GM21381 (cell line): ENCODE data around the gene SFRP5.

Source experiments
- ATAC-seq: cut with Tn5 transposase; IDR thresholded peaks from one replicate; pipeline ENCODE4 v1.9.1; 2021; ENCODE audit warnings: mild to moderate bottlenecking, moderate library complexity; ENCODE audit not compliant: unreplicated experiment

The SFRP5 gene

DNA sequence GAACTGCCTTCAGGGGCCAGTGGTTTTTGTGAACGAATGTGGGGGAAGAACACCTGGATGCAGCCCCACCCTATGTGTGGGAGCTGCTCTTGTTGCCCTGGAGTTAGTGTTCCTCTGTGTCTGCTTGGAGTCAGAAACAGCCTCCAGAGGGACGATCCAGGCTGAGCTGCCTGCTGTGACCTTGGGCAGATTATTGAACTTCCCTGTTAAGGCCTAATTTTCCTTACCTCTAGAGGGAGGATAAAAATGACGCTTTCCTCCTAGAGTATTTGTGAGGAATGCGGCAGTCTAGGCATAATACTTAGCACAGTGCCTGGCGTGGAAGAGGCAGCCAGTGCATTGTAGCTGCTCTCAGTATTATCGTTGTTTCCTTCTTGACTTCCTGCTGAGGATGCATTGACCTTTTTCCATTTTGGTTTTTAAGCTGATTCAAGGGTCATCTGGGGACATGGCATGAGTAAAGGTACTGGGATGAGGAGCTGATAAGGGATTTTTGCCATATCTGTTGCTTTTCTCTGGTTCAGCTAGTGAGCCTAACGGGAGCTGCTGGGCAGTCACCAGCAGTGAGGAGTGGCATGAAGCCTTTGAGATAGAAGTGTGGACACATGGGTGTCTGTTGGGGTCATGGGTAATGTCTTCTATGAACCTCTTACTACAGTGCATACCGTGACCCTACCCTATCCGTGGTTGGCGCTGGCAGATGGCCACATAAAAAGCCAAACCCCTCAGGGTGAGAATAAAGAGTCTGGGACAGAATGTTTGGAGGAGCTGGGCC, 28.4 kb downstream of the SFRP5 start:
- no peak for ATAC-seq

DNA sequence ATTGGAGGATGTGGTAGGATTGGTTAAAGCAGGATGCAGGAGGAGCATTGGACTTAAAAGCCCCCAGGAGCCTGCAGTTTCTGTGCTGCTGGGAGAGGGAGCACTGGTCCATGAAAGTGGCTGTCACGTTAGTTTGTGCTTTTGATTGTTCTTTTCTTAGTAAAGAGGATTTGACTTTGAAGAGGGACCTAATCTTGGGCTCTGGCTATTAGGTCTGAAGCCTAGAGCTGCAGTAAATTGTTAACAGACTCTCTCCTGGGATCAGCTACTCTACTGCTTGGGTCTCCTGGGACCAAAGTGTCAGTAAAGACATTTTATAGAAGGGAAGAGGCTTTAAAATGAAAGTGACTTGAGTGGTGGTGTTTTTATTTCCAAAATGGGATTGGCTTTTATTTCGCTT, 31.2 kb downstream of the SFRP5 start:
- ATAC-seq = no peak

DNA sequence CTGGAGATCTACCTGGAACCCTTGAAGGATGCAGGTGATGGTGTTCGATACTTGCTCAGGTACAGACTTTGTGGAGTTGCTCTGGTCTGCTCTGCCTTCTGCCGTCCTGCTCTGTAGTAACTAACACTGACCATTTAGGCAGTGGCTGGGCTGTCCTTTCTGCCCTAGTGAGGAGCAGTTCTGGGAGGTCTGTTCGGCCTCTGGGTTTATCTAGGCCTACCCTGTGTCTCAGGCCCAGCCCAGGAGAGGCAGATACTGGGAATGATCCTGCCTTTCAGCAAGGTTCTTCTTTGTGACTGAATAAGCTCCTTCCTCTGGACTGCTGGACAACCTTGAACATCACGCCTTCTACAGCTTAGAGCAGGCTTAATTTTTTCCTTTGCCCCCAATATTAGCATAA, 33.2 kb downstream of the SFRP5 start:
- no peak for ATAC-seq

DNA sequence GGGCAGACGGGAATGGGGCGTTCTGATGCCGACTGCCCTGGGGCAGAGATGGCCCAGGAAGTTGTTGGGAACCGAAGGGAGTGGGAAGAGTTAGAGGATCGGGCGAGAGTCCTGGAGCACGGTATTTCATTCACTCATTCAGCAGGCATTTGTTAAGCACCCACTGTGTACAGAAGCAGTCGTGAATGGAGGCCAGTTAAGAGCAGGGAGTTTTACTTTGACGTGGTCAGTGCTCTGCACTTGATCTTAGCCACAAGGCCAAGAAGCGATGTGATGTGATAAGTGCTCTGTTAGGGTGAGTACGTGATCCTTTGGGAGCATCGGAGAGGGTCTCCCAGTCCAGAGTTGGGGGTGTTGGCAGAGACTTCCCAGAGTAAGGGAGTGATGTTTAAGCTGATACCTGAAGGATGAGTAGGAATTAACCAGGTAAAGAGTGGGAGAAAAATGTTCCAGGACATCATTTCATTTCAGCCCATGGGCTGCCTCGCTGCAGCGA, 34.0 kb downstream of the SFRP5 start:
- ATAC-seq = peak; percentile 14

DNA sequence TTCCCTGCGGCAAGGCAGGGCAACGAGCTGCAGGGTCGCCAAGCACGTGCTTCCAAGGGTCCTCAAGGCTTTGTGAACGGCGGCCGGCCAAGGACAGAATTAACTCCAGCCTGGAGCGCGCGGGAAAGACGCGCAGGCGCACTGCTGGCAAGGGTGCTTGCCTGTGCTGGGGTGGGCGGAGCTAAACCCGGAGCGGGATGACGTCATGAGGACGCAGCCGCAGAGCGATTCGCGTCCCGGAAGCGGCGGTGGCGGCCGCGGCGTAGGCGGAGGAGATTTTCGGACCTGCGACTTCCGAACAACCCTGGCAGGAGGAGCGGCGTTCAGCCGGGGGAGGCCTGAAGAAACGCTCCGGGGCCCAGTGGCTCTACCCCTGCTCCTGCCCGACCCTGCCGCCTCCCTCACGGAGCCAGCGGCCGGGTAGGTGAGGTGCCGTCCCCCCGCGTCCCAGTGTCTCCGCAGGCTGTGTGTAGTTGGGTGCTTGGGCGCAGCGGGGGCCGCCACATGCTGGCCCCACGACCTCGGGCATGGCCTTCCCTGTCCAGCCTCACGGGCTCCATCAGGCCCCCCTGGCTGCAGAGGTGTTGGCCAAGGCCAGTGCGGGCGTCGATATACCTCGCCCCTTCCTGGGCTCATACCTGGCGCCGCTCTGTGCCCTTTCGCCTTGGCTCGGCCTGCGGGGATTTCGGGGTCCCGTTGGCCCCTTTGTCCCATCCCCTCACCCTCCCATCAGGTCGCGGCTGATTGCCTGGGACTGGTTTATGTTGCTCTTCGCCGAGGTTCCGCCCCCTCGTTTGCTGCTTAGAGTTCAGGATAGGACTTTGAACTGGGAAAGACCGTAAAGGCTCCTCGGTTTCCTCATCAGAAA, 34.7 kb downstream of the SFRP5 start, which contains the start of gene ZFYVE27:
Gene ZFYVE27, plus strand, starts transcription at position 227 of the 868 bp plus-strand sequence. CDS start 1,350 bp downstream, outside the sequence.
- ATAC-seq = peak; percentile 90

DNA sequence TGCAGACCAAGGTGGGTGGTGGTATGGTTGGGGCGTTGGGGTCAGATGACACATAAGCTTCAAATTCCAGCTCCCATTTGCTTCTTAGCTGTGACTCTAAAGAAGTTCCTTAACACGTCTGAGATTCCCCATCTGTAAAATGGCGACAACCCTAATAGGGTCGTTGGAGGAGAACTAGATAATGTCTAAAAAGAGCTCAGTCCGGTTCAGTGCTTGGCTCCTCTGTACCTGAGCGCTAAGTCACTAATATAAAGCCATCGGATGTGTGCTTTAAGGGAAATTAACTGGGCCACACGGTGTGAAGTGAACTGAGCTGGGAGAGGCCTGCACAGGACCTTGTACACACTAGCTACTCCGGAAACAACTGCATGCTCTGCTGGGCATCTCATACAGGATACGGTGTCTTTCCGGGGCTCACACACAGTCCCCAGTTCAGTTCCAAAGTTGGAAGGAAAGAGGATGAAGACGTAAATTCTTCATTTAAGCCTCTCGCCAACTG, 35.3 kb downstream of the SFRP5 start:
- ATAC-seq = peak; percentile 3

DNA sequence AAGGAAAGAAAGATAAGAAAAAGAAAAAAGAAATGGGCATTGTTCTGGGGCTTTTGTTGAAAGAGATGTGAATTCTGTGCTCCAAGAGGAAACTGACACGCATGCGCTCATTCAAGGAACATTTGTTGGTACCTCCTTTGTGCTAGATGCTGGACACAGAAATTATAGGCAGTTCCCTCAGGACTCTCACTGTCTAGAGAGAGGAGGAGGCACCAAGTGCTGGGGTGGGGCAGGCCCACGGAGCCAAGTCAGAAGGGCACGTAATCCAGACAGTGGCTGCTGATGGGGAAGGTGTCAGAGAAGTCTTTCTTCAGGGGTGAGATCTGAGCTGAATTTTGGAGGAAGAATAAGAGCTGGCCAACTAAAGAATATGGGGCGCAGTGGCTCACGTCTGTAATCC, 37.8 kb downstream of the SFRP5 start:
- no peak for ATAC-seq

DNA sequence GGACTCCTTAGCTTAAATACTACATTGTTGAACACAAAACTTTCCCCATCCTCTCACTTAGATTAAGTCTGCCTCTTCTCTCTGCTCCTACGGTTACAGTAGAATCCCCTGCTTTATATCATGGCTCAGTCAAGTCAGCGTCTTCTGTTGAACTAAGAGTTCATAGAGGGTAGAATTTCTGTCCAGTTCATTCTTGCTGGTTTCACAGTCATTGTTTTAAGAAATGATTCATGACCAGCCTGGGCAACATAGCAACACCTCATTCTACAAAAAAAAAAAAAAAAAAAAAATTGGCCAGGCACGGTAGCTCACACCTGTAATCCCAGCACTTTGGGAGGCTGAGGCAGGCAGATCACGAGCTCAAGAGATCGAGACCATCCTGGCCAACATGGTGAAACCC, 38.5 kb downstream of the SFRP5 start:
- ATAC-seq = no peak

DNA sequence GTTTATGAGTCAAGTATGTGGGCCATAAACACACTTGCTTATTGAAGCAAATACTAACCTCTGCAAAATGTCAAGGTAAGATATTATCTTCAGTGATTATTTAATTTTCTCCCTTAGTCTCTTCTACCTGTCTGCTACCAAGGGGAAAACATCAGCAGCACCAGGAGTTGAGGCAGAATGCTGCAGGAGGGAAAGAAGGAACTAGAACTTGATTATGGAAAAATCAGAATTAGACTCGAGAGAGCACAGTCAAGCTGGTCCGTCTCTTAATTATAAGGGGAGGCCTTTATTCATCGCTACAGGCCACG, 39.8 kb downstream of the SFRP5 start:
- ATAC-seq = no peak

DNA sequence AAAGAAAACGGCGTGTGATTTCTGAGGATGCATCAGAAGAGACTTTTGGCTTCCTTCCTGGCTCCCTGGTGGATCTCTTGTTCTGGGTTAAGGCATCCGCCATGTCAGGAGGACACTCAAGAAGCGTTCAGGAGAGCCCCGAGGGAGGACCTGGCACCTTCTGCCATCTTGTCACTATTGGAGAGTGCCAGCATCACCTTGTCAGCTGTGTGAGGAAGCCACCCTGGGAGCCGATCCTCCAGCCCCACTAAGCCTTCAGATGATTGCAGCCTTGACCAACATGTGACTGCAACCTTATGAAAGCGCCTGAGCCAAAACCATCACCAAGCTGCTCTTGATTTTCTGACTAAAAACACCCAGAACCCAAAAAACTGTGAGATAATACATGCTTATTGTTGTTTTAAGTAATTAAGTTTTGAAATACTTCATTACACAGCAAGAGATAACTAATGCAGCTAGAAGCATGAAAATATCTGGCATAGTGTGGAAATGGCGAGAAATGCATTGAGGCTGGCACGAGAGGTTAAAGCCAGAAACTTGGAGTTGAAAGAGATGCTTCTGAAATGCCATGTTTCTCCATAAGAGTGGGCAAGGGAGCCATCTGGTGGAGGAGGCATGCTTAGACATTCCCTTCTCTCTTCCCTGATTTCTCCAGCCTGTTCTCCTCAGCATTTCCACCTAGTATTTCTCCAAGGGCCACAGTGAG, 40.3 kb downstream of the SFRP5 start:
- ATAC-seq = no peak

DNA sequence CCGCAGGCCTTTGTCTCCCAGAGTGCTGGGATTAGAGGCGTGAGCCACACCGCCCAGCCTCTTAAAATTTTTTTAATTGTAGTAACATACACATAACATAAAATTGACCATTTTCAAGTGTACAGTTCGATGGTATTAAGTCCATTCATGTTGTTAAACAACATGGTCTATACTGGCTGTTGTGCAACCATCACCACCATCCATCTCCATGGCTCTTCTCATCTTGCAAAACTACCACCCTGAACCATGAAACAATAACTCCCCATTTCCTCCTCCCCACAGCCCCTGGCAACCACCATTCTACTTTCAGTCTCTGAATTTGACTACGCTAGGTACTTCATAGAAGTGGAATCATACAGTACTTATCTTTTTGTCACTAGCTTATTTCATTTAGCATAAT, 42.8 kb downstream of the SFRP5 start:
- ATAC-seq = no peak

DNA sequence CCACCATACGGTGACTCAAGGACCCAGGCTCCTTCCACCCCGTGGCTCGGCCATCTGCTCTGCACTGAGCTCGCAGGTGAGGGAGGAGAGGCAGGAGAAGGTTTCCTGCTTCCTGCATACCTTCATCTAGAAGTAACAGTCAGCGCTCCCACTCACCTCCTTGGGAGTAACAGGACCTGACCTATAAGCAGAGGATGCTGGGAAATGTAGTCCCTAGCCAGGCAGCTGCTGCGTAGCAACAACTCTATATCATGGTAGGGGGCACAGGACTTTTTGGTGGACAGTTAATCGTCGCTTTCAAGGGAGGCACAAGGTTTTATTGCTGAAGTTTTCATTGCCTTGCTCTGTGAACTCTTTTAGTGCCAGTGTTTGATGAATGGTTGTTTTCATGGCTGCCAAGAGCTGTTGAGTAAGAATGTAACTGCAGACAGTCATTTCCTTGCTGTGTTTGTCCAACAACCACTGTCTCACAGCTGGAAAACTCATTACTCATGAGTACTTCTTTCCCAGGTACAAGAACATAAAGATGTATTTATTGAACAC, 45.1 kb downstream of the SFRP5 start:
- no peak for ATAC-seq

DNA sequence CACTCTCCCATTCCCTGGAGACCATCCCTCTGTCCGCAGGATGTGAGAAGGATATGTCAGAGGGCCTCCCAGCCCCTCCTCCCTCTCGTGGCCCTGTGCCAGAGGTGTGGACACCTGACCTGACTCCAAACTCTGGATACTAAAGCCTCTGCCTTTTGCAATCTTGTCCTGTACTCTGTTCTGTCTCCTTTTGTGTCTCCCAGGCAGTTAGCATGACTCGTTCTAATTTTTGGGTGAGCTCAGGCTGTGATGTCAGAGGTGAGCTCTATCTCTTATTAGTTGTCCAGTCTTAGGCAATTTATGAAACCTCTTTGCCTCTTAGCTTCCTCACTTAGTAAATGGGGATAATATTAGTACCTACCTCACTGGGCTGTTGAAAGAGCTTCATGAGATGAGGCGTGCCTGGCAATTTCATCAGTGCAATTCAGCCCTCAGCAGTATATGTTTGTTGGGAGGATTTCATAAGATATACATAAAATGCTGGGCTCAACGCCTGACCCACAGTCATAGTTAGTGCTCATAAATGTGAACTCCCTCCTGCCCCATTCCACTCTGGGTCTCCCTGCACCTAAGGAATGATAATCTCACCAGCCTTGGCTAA, 47.4 kb downstream of the SFRP5 start:
- ATAC-seq = no peak

DNA sequence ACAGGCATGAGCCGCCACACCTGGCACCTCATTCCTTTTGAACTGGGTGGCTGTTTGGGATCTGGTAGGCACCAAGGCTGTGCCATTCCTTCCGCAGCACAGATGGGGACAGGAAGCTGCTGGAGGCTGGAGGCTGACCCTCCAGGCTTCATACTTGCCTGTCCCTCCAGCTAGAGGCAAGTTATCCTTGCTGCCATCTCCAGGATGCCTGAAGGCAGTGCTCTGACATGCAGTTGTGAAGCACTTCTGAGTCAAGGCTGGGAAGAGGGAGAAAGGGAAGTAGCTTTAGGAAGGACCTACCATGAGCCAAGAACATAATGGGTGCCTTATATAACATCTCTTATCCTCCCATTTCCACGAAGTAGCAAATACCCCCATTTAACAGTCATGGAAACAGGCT, 48.8 kb downstream of the SFRP5 start:
- no peak for ATAC-seq

DNA sequence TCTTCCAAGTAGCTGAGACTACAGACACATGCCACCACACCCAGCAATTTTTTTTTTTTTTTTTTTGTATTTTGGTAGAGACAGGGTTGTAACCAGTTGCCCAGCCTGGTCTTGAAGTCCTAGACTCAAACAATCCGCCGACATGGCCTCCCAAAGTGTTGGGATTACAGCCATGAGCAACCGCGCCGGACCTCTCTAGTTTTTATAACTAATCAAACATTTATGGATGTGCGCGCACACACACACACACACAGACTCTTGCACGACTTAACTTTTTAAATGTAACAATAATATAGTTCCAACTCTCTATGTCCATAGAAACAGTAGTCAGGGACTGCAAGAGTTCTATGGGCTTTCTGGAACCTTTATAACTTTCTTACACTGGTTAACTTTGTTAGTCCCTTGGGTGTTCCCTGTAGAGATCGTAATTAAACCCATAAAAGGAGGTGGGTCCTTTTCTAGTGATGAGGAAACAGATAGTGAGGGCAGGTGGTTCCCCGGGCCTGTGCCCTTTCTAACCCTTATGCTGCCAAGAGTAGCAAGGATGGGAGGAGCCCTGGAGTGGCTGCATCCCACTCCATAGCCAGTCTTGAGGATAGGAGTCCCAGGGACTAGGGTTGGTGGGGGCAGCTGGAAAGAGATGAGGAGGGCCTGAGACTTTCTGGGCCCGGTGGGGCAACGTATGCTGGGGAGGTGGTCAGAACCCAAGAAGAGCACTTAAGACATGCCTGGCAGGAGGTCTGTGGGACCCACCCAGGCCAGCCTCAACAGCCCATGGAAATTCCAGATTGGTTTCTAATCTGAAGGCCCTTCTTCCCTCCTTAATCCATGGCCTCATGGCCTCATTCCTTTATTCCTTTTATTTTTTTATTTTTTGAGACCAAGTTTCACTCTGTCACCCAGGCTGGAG, 49.7 kb downstream of the SFRP5 start:
- ATAC-seq = no peak

DNA sequence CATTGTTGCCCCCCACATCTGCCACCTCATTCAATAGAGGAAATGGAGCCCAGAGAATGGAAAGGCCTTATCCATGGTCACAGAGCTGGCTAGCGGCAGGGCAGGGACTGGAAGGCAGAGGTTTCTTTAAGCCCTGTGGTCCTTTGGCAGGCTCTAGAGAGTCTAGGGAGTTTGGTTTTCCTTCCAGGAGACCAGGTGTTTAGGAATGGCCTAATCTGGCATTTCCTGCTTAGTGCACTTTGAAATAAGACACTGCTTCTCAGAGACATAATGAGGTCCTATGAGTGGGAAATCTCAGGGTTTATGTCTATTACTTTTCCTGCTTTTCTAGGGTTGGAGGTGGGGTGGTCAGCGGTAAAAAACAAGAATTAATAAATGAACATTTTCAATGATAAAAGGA, 52.2 kb downstream of the SFRP5 start:
- ATAC-seq = no peak

DNA sequence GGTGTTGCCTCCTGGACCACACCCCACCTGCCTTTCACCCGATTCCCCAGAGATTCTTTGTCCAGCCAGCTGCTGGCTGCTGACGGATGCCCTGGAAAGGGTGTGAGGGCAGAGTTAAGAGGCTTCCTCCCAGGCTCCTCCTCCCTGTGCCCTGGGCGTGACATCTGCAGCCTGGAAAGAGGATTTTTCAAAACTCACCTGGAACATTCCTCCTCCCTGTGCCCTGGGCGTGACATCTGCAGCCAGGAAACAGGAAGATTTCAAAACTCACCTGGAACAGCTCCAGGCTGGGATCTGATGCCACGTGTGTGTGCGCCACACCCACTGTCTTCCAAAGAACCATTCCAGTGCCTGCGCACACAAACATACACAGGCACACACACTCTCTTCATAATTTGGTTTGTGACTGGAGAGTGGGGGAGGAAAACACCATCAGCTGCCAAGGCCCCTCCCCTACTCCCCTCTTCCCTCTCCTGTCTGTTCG, 53.1 kb downstream of the SFRP5 start:
- ATAC-seq = no peak

DNA sequence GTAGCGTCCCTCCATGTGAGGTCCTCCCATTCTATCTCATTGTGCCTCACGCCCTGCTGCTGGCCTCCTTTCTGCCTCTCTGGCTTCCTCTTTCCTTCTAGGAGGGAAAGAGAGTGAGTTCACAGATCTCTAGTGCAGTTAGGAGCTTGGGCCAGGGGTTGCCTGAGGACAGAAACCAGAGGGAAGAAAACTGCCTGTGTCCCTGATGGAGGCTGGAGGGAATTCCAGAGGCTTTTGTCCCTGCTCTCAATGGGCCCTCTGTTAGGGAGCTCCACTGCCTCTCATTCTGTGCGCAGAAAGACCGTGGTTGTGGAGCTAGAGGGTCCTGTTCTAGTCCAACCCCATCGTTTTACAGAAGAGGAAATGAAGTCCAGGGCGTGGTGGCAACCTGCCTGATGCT, 53.6 kb downstream of the SFRP5 start:
- no peak for ATAC-seq

DNA sequence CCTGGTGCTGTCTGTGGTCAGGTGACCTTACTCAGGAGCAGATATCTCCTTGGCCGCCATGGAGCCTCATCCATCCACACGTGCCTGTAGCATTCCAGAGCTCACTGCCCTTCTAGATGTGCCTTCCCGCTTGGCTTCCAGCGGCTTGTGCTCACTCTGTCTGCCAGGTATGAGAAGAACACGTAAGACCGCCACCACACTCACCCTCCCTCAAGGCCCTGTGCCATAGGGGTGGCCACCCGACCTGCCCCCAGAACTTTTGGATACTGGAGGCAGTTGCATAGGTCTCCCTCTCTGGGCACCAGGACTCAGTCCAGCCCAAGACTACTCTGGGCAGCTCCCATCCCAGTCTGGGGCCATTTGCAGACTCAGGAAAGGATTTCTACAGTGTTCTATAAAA, 54.2 kb downstream of the SFRP5 start:
- ATAC-seq = no peak
